Stimulated activated naive CD8-positive, alpha-beta T cell treated with anti-CD3 and anti-CD28 coated beads, Interleukin-15, Interleukin-2, amounts not matched to agents 100 ng/mL and 50 ng/mL, for 24 hours (primary cell): ENCODE results near the gene NOXA1.
"Not testable (repeated sequence)": the region's sequence is repeated elsewhere in the genome, so short reads cannot be mapped to it uniquely, and the experiment has no call there.

Experiments
- H3K27ac Mint-ChIP-seq: one replicate; pipeline ENCODE4 v1.8.0; 2021; ENCODE audit warnings: mild to moderate bottlenecking, mixed read lengths
- H3K27me3 Mint-ChIP-seq: one replicate; pipeline ENCODE4 v1.8.0; 2021; ENCODE audit warnings: mixed read lengths
- H3K36me3 Mint-ChIP-seq: one replicate; pipeline ENCODE4 v1.8.0; 2021; ENCODE audit warnings: low read depth, mixed read lengths
- H3K4me1 Mint-ChIP-seq: one replicate; pipeline ENCODE4 v1.8.0; 2021; ENCODE audit warnings: low read depth, mixed read lengths
- H3K4me3 Mint-ChIP-seq: one replicate; pipeline ENCODE4 v1.8.0; 2021; ENCODE audit warnings: mild to moderate bottlenecking, mixed read lengths
- H3K9me3 Mint-ChIP-seq: one replicate; pipeline ENCODE4 v1.8.0; 2021; ENCODE audit warnings: mixed read lengths

Gene NOXA1

GRCh38 chr9:137408651-137409405 lies 14.4 kb upstream of the NOXA1 start:
- H3K27me3 Mint-ChIP-seq = no peaks in the 10 kb centered on the region
- H3K27ac Mint-ChIP-seq = no peak overlapping the region
- no peaks in the 10 kb centered on the region for H3K9me3 Mint-ChIP-seq
- H3K36me3 Mint-ChIP-seq = no peaks in the 10 kb centered on the region
- no peak overlapping the region for H3K4me3 Mint-ChIP-seq
- H3K4me1 Mint-ChIP-seq = peaks cover 27% of the 10 kb centered on the region

- H3K27me3 Mint-ChIP-seq = no peaks in the 10 kb centered on the region
- no peak overlapping the region for H3K4me3 Mint-ChIP-seq
- no peak overlapping the region for H3K27ac Mint-ChIP-seq
- H3K9me3 Mint-ChIP-seq = no peaks in the 10 kb centered on the region
- no peaks in the 10 kb centered on the region for H3K36me3 Mint-ChIP-seq
- peaks cover 27% of the 10 kb centered on the region for H3K4me1 Mint-ChIP-seq
Observed at GRCh38 chr9:137409515-137409914, 13.7 kb upstream of the NOXA1 start.

GRCh38 chr9:137410236-137410890 lies 12.8 kb upstream of the NOXA1 start:
- not testable (repeated sequence) for H3K4me3 Mint-ChIP-seq, H3K27me3 Mint-ChIP-seq, H3K9me3 Mint-ChIP-seq, H3K36me3 Mint-ChIP-seq, H3K27ac Mint-ChIP-seq
- peaks cover 27% of the 10 kb centered on the region for H3K4me1 Mint-ChIP-seq

GRCh38 chr9:137410891-137411249 lies 12.3 kb upstream of the NOXA1 start:
- H3K4me1 Mint-ChIP-seq = peaks cover 27% of the 10 kb centered on the region
- H3K27ac Mint-ChIP-seq = no peak overlapping the region
- no peaks in the 10 kb centered on the region for H3K27me3 Mint-ChIP-seq
- no peaks in the 10 kb centered on the region for H3K9me3 Mint-ChIP-seq
- H3K36me3 Mint-ChIP-seq = no peaks in the 10 kb centered on the region
- no peak overlapping the region for H3K4me3 Mint-ChIP-seq

GRCh38 chr9:137411260-137411644 lies 11.9 kb upstream of the NOXA1 start:
- no peaks in the 10 kb centered on the region for H3K9me3 Mint-ChIP-seq
- H3K27me3 Mint-ChIP-seq = no peaks in the 10 kb centered on the region
- no peak overlapping the region for H3K27ac Mint-ChIP-seq
- peaks cover 24% of the 10 kb centered on the region for H3K4me1 Mint-ChIP-seq
- no peak overlapping the region for H3K4me3 Mint-ChIP-seq
- H3K36me3 Mint-ChIP-seq = no peaks in the 10 kb centered on the region

- H3K4me3 Mint-ChIP-seq = no peak overlapping the region
Observed at GRCh38 chr9:137411645-137412380, 11.4 kb upstream of the NOXA1 start.

GRCh38 chr9:137412431-137412830 lies 10.8 kb upstream of the NOXA1 start:
- no peak overlapping the region for H3K27ac Mint-ChIP-seq
- H3K4me3 Mint-ChIP-seq = no peak overlapping the region
- peaks cover 22% of the 10 kb centered on the region for H3K4me1 Mint-ChIP-seq
- H3K9me3 Mint-ChIP-seq = no peaks in the 10 kb centered on the region
- H3K27me3 Mint-ChIP-seq = no peaks in the 10 kb centered on the region
- no peaks in the 10 kb centered on the region for H3K36me3 Mint-ChIP-seq

More at GRCh38 chr9:137411645-137412380, 11.4 kb upstream of the NOXA1 start:
- H3K9me3 Mint-ChIP-seq = no peaks in the 10 kb centered on the region
- H3K27me3 Mint-ChIP-seq = no peaks in the 10 kb centered on the region
- no peaks in the 10 kb centered on the region for H3K36me3 Mint-ChIP-seq
- peaks cover 22% of the 10 kb centered on the region for H3K4me1 Mint-ChIP-seq
- no peak overlapping the region for H3K27ac Mint-ChIP-seq

- no peaks in the 10 kb centered on the region for H3K36me3 Mint-ChIP-seq
- no peaks in the 10 kb centered on the region for H3K9me3 Mint-ChIP-seq
- H3K27ac Mint-ChIP-seq = no peak overlapping the region
Observed at GRCh38 chr9:137415451-137415850, 7.7 kb upstream of the NOXA1 start.

GRCh38 chr9:137416006-137416562 lies 7.1 kb upstream of the NOXA1 start:
- no peaks in the 10 kb centered on the region for H3K27me3 Mint-ChIP-seq
- H3K27ac Mint-ChIP-seq = no peak overlapping the region
- H3K9me3 Mint-ChIP-seq = no peaks in the 10 kb centered on the region
- H3K36me3 Mint-ChIP-seq = no peaks in the 10 kb centered on the region
- no peak overlapping the region for H3K4me3 Mint-ChIP-seq
- H3K4me1 Mint-ChIP-seq = peaks cover 16% of the 10 kb centered on the region

More at GRCh38 chr9:137415451-137415850, 7.7 kb upstream of the NOXA1 start:
- Mint-ChIP-seq H3K4me3 (no peak overlapping the region), H3K27me3 (no peaks in the 10 kb centered on the region), H3K4me1 (peaks cover 18% of the 10 kb centered on the region)

- Mint-ChIP-seq H3K4me1 (peaks cover 19% of the 10 kb centered on the region), H3K9me3 (no peaks in the 10 kb centered on the region), H3K36me3 (no peaks in the 10 kb centered on the region), H3K27ac (no peak overlapping the region), H3K27me3 (no peaks in the 10 kb centered on the region), H3K4me3 (no peak overlapping the region)
Observed at GRCh38 chr9:137416563-137417151, 6.5 kb upstream of the NOXA1 start.

GRCh38 chr9:137417161-137418021 lies 5.8 kb upstream of the NOXA1 start:
- Mint-ChIP-seq H3K4me1 (peaks cover 19% of the 10 kb centered on the region), H3K27ac (no peak overlapping the region), H3K4me3 (peak overlapping the region; percentile 26), H3K27me3 (no peaks in the 10 kb centered on the region), H3K36me3 (no peaks in the 10 kb centered on the region), H3K9me3 (no peaks in the 10 kb centered on the region)

- Mint-ChIP-seq H3K36me3 (no peaks in the 10 kb centered on the region), H3K27me3 (no peaks in the 10 kb centered on the region), H3K4me3 (peak overlapping the region; percentile 89), H3K9me3 (no peaks in the 10 kb centered on the region), H3K27ac (peak overlapping the region; percentile 63), H3K4me1 (peaks cover 18% of the 10 kb centered on the region)
Observed at GRCh38 chr9:137421838-137422603, 1.2 kb upstream of the NOXA1 start.

GRCh38 chr9:137423514-137424291 lies 510 bp downstream of the NOXA1 start:
- no peak overlapping the region for H3K27ac Mint-ChIP-seq
- H3K9me3 Mint-ChIP-seq = no peaks in the 10 kb centered on the region
- H3K4me1 Mint-ChIP-seq = peaks cover 18% of the 10 kb centered on the region
- H3K36me3 Mint-ChIP-seq = no peaks in the 10 kb centered on the region
- peak overlapping the region; percentile 57 for H3K4me3 Mint-ChIP-seq
- H3K27me3 Mint-ChIP-seq = no peaks in the 10 kb centered on the region
